Left forelimb (tissue), 1 donor: ENCODE results near the gene EPN3.
A peak's percentile ranks its signal among the peaks of the same experiment; 100 is the strongest.

Experiments used
- DNase-seq: peaks from one replicate; pipeline ENCODE4 v3.0.0-alpha.2; 2018; ENCODE audit warnings: low spot score

The EPN3 gene

GRCh38 chr17:50532452-50533024, at the start of gene EPN3:
TSS of gene EPN3 (plus strand) at chr17:50532735. CDS start at chr17:50536557, 3,822 bp downstream.
- DNase-seq = no peak

- peak; percentile 38 for DNase-seq
Measured at GRCh38 chr17:50483266-50483665, 49.3 kb upstream of the EPN3 start.

GRCh38 chr17:50484386-50485155, 48.0 kb upstream of the EPN3 start:
- peak; percentile 55 for DNase-seq

GRCh38 chr17:50487213-50488096, 45.1 kb upstream of the EPN3 start:
- DNase-seq = peak; percentile 47

- no peak for DNase-seq
Measured at GRCh38 chr17:50488880-50489279, 43.7 kb upstream of the EPN3 start.

GRCh38 chr17:50491505-50491904, 41.0 kb upstream of the EPN3 start:
- no peak for DNase-seq

- no peak for DNase-seq
Measured at GRCh38 chr17:50492214-50492613, 40.3 kb upstream of the EPN3 start.

GRCh38 chr17:50493744-50494143, 38.8 kb upstream of the EPN3 start:
- DNase-seq = no peak

GRCh38 chr17:50495217-50495823, 37.2 kb upstream of the EPN3 start:
- DNase-seq = no peak

- no peak for DNase-seq
Measured at GRCh38 chr17:50495918-50496317, 36.6 kb upstream of the EPN3 start.

- no peak for DNase-seq
Measured at GRCh38 chr17:50498021-50498874, 34.3 kb upstream of the EPN3 start.

- DNase-seq = no peak
Measured at GRCh38 chr17:50499270-50499669, 33.3 kb upstream of the EPN3 start.

GRCh38 chr17:50499721-50500120, 32.8 kb upstream of the EPN3 start:
- no peak for DNase-seq

GRCh38 chr17:50501054-50501453, 31.5 kb upstream of the EPN3 start:
- no peak for DNase-seq

- no peak for DNase-seq
Measured at GRCh38 chr17:50502301-50502990, 30.1 kb upstream of the EPN3 start.

- DNase-seq = no peak
Measured at GRCh38 chr17:50505591-50506130, 26.9 kb upstream of the EPN3 start.

- no peak for DNase-seq
Measured at GRCh38 chr17:50506298-50506697, 26.2 kb upstream of the EPN3 start.

GRCh38 chr17:50507871-50508572, 24.5 kb upstream of the EPN3 start, which contains the start of gene MYCBPAP:
TSS of gene MYCBPAP (plus strand) at chr17:50508439. CDS start at chr17:50508675, 236 bp downstream.
- peak; percentile 86 for DNase-seq

GRCh38 chr17:50508573-50509460, 23.7 kb upstream of the EPN3 start:
- no peak for DNase-seq
